GM10266 (cell line): ENCODE measurements around the gene DSTN.
"Not testable (repeated sequence)": the region's sequence is repeated elsewhere in the genome, so short reads cannot be mapped to it uniquely, and the experiment has no call there.

Experiments
- DNase-seq: peaks from one replicate; pipeline ENCODE4 v3.0.0; 2012; ENCODE audit errors: extremely low spot score
- TF ChIP-seq, protein P1 (sequence below): IDR thresholded peaks from 2 replicates; pipeline ENCODE4 v1.5.1; 2012; ENCODE audit warnings: mild to moderate bottlenecking, low read depth; ENCODE audit not compliant: control insufficient read depth, insufficient read depth; ENCODE audit errors: missing control alignments

The DSTN gene

DNA sequence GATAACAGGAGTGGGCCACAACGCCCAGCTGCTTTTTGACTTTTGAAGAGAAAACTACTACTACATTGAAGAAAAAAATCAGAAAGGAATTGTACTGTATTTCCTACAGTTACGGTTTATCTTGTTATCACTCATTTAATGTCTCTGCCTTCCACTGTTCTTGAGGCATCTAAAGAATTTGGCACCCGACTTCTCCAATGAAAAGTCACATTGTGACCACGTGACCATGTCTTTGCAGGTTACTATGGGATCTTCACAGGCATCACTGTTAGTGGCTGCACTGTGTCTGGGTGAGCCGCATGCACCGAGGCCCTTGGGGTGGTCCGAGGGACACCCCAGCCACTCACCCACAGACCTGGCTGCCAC lies 85.4 kb downstream of the DSTN start:
- no peak for DNase-seq
- TF ChIP-seq, protein P1, sequence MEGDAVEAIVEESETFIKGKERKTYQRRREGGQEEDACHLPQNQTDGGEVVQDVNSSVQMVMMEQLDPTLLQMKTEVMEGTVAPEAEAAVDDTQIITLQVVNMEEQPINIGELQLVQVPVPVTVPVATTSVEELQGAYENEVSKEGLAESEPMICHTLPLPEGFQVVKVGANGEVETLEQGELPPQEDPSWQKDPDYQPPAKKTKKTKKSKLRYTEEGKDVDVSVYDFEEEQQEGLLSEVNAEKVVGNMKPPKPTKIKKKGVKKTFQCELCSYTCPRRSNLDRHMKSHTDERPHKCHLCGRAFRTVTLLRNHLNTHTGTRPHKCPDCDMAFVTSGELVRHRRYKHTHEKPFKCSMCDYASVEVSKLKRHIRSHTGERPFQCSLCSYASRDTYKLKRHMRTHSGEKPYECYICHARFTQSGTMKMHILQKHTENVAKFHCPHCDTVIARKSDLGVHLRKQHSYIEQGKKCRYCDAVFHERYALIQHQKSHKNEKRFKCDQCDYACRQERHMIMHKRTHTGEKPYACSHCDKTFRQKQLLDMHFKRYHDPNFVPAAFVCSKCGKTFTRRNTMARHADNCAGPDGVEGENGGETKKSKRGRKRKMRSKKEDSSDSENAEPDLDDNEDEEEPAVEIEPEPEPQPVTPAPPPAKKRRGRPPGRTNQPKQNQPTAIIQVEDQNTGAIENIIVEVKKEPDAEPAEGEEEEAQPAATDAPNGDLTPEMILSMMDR = no peak

DNA sequence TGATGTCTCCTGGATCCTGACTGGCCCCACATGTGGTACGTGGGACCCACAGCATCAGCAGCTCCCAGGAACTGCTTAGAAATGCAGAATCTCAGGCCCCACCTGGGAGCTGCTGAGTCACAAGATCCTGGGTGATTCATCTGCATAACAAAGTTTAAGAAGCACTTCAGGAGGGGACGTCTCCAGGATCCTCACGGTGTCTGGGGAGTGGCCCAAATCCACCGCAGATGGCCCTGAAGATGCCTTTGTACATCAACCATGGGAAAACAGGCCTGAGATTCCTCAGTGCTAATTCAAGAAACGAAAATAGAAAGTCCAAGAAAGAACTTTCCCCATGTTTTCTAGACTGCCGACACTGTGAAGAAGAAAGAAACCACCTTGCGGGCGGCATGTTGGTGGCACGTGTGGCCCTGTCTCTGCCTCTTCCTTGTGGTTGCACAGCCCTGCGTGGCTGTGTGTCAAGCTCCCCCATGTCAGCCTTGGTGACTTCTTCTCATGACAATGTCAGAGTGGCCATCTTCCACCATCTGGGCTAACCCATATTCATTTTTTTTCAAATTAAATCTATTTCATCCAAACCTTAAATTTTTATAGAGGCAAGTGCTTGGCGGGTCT lies 86.1 kb downstream of the DSTN start:
- no peak for DNase-seq
- TF ChIP-seq, protein P1 = no peak

DNA sequence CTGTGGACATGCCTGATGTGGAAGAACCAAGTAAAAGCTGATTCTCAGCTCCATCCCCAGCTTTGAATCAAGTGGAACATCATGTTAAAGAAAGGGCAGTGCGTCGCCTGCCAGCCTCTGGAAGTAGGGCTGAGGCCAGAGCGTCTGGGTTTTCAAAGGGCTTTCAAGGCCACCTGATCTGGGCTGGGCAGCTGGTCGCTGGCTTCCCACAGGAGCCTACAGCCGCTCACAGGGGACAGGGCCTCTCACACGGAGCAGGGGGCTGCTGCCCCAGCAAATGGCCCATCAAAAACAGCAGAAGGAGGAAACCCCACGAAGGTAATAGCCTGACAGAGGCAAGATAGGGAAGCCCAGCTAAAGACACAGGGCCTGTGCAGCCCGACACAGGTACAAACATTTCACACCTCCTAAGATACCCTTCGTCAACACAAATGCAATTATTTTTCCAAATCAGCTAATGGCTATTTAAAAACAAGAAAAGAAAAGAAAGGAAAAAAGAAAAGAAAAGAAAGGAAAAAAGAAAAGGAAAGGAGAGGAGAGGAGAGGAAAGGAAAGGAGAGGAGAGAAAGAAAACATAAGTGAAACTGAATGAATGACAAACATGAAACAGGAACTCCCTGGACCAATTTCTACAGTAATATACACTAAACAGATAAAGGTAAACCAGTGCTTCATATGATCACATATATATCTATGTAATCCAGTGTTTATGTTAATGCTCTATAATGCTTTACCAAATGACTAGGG lies 87.4 kb downstream of the DSTN start:
- TF ChIP-seq, protein P1 = no peak
- no peak for DNase-seq

DNA sequence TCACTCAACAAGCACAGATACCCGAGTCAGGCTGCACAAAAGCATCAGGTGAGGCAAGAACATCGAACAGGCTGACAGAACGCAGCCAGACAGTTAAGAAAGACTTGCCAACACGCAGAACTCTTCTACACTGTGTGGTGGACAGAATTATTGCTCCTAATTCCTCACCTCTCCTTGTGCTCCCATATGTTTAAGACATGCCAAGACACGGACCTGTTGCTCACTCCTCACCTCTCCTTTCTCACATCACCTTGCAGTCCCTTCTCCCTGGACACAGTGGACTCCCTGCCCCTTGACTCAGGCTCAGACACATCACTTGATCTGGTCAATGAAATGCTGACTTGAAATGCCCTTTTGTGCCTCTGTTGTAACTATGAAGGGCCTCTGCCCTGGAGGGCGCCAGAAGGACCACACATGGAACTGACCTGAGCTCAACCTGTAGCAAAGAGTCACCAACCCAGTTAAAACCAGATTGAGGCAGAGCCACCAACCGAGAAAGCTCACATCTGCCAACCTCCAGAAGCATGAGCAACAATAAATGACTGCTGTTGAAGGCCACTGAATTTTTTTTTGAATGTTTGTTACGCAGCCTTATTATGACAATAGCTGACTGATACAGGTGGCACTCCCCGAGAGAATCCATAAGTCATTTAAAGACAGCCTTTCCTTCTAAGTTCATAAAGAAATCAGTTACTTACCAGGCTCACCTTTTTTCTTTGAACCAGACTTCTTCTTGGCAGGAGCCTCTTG lies 88.2 kb downstream of the DSTN start:
- DNase-seq = no peak
- TF ChIP-seq, protein P1 = no peak

DNA sequence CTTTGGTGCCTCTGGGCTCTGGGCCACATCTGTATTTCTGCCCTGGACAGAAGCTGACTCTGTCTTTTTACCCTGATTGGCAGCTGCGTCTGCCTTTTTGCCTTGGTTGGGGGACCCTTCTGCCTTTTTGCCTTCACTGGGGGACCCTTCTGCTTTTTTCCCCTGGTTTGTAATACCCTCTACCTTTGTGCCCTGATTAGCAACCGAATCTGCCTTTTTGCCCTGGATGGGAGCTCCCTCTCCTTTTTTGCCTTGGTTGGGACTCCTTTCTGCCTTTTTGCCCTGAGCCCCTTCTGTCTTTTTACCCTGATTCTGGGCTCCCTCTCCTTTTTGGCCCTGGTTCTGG lies 88.7 kb downstream of the DSTN start:
- no peak for DNase-seq
- TF ChIP-seq, protein P1 = no peak

DNA sequence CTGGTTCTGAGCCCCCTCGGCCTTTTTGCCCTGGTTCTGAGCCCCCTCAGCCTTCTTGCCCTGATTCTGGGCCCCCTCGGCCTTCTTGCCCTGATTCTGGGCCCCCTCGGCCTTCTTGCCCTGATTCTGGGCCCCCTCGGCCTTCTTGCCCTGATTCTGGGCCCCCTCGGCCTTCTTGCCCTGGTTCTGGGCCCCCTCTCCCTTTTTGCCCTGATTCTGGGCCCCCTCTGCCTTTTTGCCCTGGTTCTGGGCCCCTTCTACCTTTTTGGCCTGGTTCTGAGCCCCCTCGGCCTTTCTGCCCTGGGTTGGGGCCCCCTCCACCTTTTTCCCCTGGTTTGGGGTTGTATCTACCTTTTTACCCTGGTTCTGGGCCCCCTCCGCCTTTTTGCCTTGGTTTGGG lies 89.5 kb downstream of the DSTN start:
- DNase-seq = not testable (repeated sequence)
